ENCODE data around the gene ATP7A.
"Not testable (repeated sequence)": the region's sequence is repeated elsewhere in the genome, so short reads cannot be mapped to it uniquely, and the experiment has no call there.

ATP7A gene

DNA sequence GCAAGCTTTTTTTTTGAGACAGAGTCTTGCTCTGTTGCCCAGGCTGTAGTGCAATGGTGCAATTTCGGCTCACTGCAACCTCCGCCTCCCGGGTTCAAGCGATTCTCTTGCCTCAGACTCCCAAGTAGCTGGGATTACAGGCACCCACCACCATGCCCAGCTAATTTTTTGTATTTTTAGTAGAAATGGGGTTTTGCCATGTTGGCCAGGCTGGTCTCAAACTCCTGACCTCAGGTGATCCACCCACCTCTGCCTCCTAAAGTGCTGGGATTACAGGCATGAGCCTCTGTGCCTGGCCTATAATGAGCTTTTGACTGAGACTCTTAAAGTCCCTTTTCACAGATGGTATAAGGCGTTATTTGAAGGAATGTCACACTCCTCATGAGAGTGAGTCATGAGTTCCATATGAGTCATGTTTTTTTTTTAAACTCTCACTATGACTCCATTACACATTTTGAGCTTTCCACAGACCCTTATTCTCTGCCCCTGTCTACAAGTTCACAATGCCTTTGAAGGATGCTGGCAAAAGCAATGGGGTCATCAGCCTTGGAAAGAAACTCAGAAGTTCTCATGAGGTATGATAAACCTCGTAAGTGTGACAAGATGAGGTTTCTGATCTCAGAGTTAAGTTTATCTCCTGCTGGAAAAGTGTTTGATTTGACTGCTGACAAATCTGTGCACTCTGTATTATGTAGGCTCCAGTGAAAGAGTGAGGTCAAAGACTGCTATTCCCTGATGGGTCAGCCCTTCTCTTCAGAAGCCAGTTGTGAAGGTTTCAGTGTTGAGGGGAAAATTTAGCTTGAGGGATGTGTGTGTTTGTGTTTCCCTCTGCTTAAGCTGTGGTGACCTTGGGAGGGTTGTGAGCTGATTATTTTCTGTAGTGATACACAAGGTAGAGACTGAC, 154.5 kb downstream of the ATP7A start:
- H3K27me3 ChIP-seq (ENCODE audit: control insufficient read depth, insufficient read depth, low read length, poor library complexity, severe bottlenecking); H3K36me3 ChIP-seq (ENCODE audit: control insufficient read depth, insufficient read depth, low read length); H3K27ac ChIP-seq (ENCODE audit: insufficient read depth, low read depth, low read length, poor library complexity, severe bottlenecking); H3K4me1 ChIP-seq (ENCODE audit: control insufficient read depth, insufficient read depth, low read length); H3K9me3 ChIP-seq (ENCODE audit: control insufficient read depth, low read length); H3K4me3 ChIP-seq (ENCODE audit: insufficient read depth, low read depth, low read length): not testable (repeated sequence)
- WGBS, 2 experiments, result 97 to 99% methylated on average over 5 to 6 of the region's 6 CpGs

- Histone ChIP-seq H3K4me1 (ENCODE audit: control insufficient read depth, insufficient read depth, low read length) (no peaks in the 10 kb centered on the region), H3K27me3 (ENCODE audit: control insufficient read depth, insufficient read depth, low read length, poor library complexity, severe bottlenecking) (no peaks in the 10 kb centered on the region), H3K36me3 (ENCODE audit: control insufficient read depth, insufficient read depth, low read length) (no peaks in the 10 kb centered on the region), H3K27ac (ENCODE audit: insufficient read depth, low read depth, low read length, poor library complexity, severe bottlenecking) (no peak overlapping the region), H3K9me3 (ENCODE audit: control insufficient read depth, low read length) (no peaks in the 10 kb centered on the region), H3K4me3 (ENCODE audit: insufficient read depth, low read depth, low read length) (no peak overlapping the region)
- 94 to 100% methylated on average over 1 of the region's 1 CpG for WGBS, 2 experiments
Measured at GRCh38 chrX:78066110-78066509, 155.6 kb downstream of the ATP7A start.

- H3K4me3 ChIP-seq (ENCODE audit: insufficient read depth, low read depth, low read length), result no peak overlapping the region
- no peaks in the 10 kb centered on the region for H3K36me3 ChIP-seq (ENCODE audit: control insufficient read depth, insufficient read depth, low read length)
- no peaks in the 10 kb centered on the region for H3K9me3 ChIP-seq (ENCODE audit: control insufficient read depth, low read length)
- H3K27ac ChIP-seq (ENCODE audit: insufficient read depth, low read depth, low read length, poor library complexity, severe bottlenecking), result no peak overlapping the region
- 94% methylated on average over 2 to 3 of the region's 3 CpGs for WGBS, 2 experiments
- no peaks in the 10 kb centered on the region for H3K27me3 ChIP-seq (ENCODE audit: control insufficient read depth, insufficient read depth, low read length, poor library complexity, severe bottlenecking)
- H3K4me1 ChIP-seq (ENCODE audit: control insufficient read depth, insufficient read depth, low read length), result no peaks in the 10 kb centered on the region
Measured at GRCh38 chrX:78071331-78071730, 160.8 kb downstream of the ATP7A start.

- H3K4me1 ChIP-seq (ENCODE audit: control insufficient read depth, insufficient read depth, low read length); H3K9me3 ChIP-seq (ENCODE audit: control insufficient read depth, low read length); H3K36me3 ChIP-seq (ENCODE audit: control insufficient read depth, insufficient read depth, low read length); H3K27ac ChIP-seq (ENCODE audit: insufficient read depth, low read depth, low read length, poor library complexity, severe bottlenecking); H3K27me3 ChIP-seq (ENCODE audit: control insufficient read depth, insufficient read depth, low read length, poor library complexity, severe bottlenecking); H3K4me3 ChIP-seq (ENCODE audit: insufficient read depth, low read depth, low read length): not testable (repeated sequence)
- 91 to 96% methylated on average over 12 of the region's 14 CpGs for whole genome bisulfite sequencing, 2 experiments
Measured at GRCh38 chrX:78073147-78074077, 162.9 kb downstream of the ATP7A start.

GRCh38 chrX:78074088-78074487, 163.6 kb downstream of the ATP7A start:
- H3K4me1 ChIP-seq (ENCODE audit: control insufficient read depth, insufficient read depth, low read length), result no peaks in the 10 kb centered on the region
- H3K27ac ChIP-seq (ENCODE audit: insufficient read depth, low read depth, low read length, poor library complexity, severe bottlenecking), result no peak overlapping the region
- no peak overlapping the region for H3K4me3 ChIP-seq (ENCODE audit: insufficient read depth, low read depth, low read length)
- H3K9me3 ChIP-seq (ENCODE audit: control insufficient read depth, low read length), result no peaks in the 10 kb centered on the region
- no peaks in the 10 kb centered on the region for H3K27me3 ChIP-seq (ENCODE audit: control insufficient read depth, insufficient read depth, low read length, poor library complexity, severe bottlenecking)
- H3K36me3 ChIP-seq (ENCODE audit: control insufficient read depth, insufficient read depth, low read length), result no peaks in the 10 kb centered on the region

GRCh38 chrX:78075787-78076389, 165.4 kb downstream of the ATP7A start:
- Histone ChIP-seq H3K27me3 (ENCODE audit: control insufficient read depth, insufficient read depth, low read length, poor library complexity, severe bottlenecking) (no peaks in the 10 kb centered on the region), H3K4me3 (ENCODE audit: insufficient read depth, low read depth, low read length) (no peak overlapping the region), H3K27ac (ENCODE audit: insufficient read depth, low read depth, low read length, poor library complexity, severe bottlenecking) (no peak overlapping the region), H3K9me3 (ENCODE audit: control insufficient read depth, low read length) (no peaks in the 10 kb centered on the region), H3K4me1 (ENCODE audit: control insufficient read depth, insufficient read depth, low read length) (no peaks in the 10 kb centered on the region), H3K36me3 (ENCODE audit: control insufficient read depth, insufficient read depth, low read length) (no peaks in the 10 kb centered on the region)
- WGBS, 2 experiments, result 88 to 98% methylated on average over 4 of the region's 5 CpGs

DNA sequence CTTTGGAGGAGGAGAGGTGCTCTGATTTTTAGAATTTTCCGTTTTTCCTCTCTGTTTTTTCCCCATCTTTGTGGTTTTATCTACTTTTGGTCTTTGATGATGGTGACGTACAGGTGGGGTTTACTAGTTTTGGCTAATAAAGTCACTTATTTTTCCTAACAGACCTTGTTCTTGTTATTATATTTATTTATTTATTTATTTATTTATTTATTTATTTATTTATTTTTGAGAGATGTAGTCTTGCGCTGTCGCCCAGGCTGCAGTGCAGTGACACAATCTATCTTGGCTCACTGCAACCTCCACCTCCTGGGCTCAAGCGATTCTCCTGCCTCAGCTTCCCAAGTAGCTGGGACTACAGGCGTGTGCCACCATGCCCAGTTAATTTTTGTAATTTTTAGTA, 170.9 kb downstream of the ATP7A start:
- H3K4me3 ChIP-seq (ENCODE audit: insufficient read depth, low read depth, low read length); H3K27ac ChIP-seq (ENCODE audit: insufficient read depth, low read depth, low read length, poor library complexity, severe bottlenecking); H3K4me1 ChIP-seq (ENCODE audit: control insufficient read depth, insufficient read depth, low read length); H3K27me3 ChIP-seq (ENCODE audit: control insufficient read depth, insufficient read depth, low read length, poor library complexity, severe bottlenecking); H3K36me3 ChIP-seq (ENCODE audit: control insufficient read depth, insufficient read depth, low read length); H3K9me3 ChIP-seq (ENCODE audit: control insufficient read depth, low read length): not testable (repeated sequence)
- WGBS, 2 experiments, result 95 to 96% methylated on average over 4 to 5 of the region's 6 CpGs

GRCh38 chrX:78092296-78092695, 181.8 kb downstream of the ATP7A start:
- no peaks in the 10 kb centered on the region for H3K27me3 ChIP-seq (ENCODE audit: control insufficient read depth, insufficient read depth, low read length, poor library complexity, severe bottlenecking)
- no peak overlapping the region for H3K27ac ChIP-seq (ENCODE audit: insufficient read depth, low read depth, low read length, poor library complexity, severe bottlenecking)
- no peak overlapping the region for H3K4me3 ChIP-seq (ENCODE audit: insufficient read depth, low read depth, low read length)
- H3K36me3 ChIP-seq (ENCODE audit: control insufficient read depth, insufficient read depth, low read length), result no peaks in the 10 kb centered on the region
- no peaks in the 10 kb centered on the region for H3K9me3 ChIP-seq (ENCODE audit: control insufficient read depth, low read length)
- 20 to 37% methylated on average over 2 of the region's 2 CpGs for WGBS, 2 experiments
- no peaks in the 10 kb centered on the region for H3K4me1 ChIP-seq (ENCODE audit: control insufficient read depth, insufficient read depth, low read length)

DNA sequence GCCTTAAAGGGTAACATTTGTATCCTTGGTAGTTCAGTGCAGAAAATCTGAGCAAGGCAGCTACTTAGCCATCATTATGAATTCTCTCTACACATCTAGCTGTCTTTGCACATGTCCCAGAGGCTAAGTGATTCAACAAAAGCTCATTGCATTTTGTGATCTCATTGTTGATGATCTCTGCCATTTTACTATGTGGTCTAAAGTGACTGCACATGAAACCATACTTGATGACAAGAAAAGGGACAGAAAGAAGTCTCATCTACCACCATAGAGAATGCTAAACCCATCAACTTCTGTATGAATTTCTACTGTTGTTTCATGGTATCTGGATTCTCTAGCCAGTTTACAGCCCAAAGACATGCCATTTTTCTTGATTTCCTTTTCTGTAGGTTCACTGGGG, 187.6 kb downstream of the ATP7A start:
- Histone ChIP-seq H3K4me1 (ENCODE audit: control insufficient read depth, insufficient read depth, low read length) (no peaks in the 10 kb centered on the region), H3K27me3 (ENCODE audit: control insufficient read depth, insufficient read depth, low read length, poor library complexity, severe bottlenecking) (no peaks in the 10 kb centered on the region), H3K4me3 (ENCODE audit: insufficient read depth, low read depth, low read length) (no peak overlapping the region)

More for the DNA sequence above, 187.6 kb downstream of the ATP7A start:
- Histone ChIP-seq H3K36me3 (ENCODE audit: control insufficient read depth, insufficient read depth, low read length) (no peaks in the 10 kb centered on the region), H3K9me3 (ENCODE audit: control insufficient read depth, low read length) (no peaks in the 10 kb centered on the region), H3K27ac (ENCODE audit: insufficient read depth, low read depth, low read length, poor library complexity, severe bottlenecking) (no peak overlapping the region)
